Testis (tissue), 2 donors: ENCODE data around the gene KCNIP3.

Experiments
- POLR2A ChIP-seq: fragments of 450-650 bp; IDR thresholded peaks from one replicate; pipeline ENCODE4 v1.6.1; 2017; ENCODE audit warnings: antibody characterized with exemption, mild to moderate bottlenecking, moderate library complexity
- TF ChIP-seq, protein P1 (sequence below), 3 experiments: fragments of 450-650 bp in 2 of 3; fragments of 200-600 bp in 1 of 3; sonication (generic) in 1 of 3; IDR thresholded peaks; one replicate each; pipeline ENCODE4 v1.5.1; 2016 to 2019; ENCODE audit warnings: antibody characterized with exemption in 3 of 3, mild to moderate bottlenecking in 2 of 3, moderate library complexity in 1 of 3

DNA sequence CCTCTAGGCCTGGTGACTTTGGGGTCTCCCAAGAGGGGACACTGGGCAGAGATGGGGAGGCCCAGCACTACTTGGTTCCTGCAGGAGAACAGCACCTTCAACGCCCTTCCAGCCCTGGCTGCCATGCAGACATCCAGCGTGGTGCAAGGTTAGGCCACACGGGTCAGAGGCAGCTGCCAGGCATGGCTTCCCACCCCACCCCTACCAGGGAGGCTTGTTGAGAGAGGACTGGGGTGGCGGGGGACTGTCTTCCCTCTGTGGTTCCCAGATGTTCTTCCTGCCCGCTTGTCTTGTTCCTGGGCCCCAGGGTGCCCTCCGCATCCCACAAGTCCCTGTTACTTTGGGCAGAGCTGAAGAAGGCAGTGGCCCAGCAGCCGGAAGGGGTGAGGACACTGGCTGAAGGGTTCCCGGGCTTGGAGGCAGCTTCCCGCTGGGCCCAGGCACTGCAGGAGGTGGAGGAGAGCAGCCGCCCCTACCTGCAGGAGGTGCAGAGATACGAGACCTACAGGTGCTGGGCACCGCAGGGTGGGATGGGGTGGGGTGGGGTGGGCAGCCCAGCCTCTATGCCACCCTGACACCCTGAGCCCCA, 18.4 kb upstream of the KCNIP3 start:
- TF ChIP-seq, protein P1, sequence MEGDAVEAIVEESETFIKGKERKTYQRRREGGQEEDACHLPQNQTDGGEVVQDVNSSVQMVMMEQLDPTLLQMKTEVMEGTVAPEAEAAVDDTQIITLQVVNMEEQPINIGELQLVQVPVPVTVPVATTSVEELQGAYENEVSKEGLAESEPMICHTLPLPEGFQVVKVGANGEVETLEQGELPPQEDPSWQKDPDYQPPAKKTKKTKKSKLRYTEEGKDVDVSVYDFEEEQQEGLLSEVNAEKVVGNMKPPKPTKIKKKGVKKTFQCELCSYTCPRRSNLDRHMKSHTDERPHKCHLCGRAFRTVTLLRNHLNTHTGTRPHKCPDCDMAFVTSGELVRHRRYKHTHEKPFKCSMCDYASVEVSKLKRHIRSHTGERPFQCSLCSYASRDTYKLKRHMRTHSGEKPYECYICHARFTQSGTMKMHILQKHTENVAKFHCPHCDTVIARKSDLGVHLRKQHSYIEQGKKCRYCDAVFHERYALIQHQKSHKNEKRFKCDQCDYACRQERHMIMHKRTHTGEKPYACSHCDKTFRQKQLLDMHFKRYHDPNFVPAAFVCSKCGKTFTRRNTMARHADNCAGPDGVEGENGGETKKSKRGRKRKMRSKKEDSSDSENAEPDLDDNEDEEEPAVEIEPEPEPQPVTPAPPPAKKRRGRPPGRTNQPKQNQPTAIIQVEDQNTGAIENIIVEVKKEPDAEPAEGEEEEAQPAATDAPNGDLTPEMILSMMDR (IDR thresholded peaks at IDR 0.05): no peak
- no peak for TF ChIP-seq POLR2A
